Hepatocyte (in vitro differentiated cells): ENCODE data around the gene DGKD. TPM values are rescaled to one million over a fixed set of nuclear protein-coding genes. Genes with fewer than 3 reads are reported as not detected.

Source experiments
- DNase-seq: peaks from one replicate; pipeline ENCODE4 v3.0.0-alpha.2; 2016; ENCODE audit warnings: low spot score
- H2AFZ ChIP-seq: fragments of 200-600 bp; sonication (generic); 2 replicates; pipeline ENCODE4 v1.6.0; 2016; ENCODE audit warnings: antibody characterized with exemption, mild to moderate bottlenecking
- H3K27ac ChIP-seq: fragments of 200-600 bp; sonication (generic); 2 replicates; pipeline ENCODE4 v1.5.1; 2016; ENCODE audit warnings: mild to moderate bottlenecking
- H3K27me3 ChIP-seq: fragments of 200-600 bp; sonication (generic); 2 replicates; pipeline ENCODE4 v1.6.1; 2016
- H3K36me3 ChIP-seq: fragments of 200-600 bp; sonication (generic); replicated peaks from 2 replicates; pipeline ENCODE4 v1.5.1; 2016; ENCODE audit warnings: low read depth; ENCODE audit not compliant: insufficient read depth
- H3K4me1 ChIP-seq: fragments of 200-600 bp; sonication (generic); 2 replicates; pipeline ENCODE4 v1.5.1; 2016; ENCODE audit warnings: mild to moderate bottlenecking, moderate library complexity; ENCODE audit not compliant: insufficient read depth
- H3K4me2 ChIP-seq: fragments of 200-600 bp; sonication (generic); 2 replicates; pipeline ENCODE4 v1.6.0; 2016
- H3K4me3 ChIP-seq: fragments of 200-600 bp; sonication (generic); 2 replicates; pipeline ENCODE4 v1.5.1; 2016; ENCODE audit warnings: mild to moderate bottlenecking
- H3K79me2 ChIP-seq: fragments of 200-600 bp; sonication (generic); 2 replicates; pipeline ENCODE4 v1.6.0; 2017; ENCODE audit warnings: mild to moderate bottlenecking
- H3K9me2 ChIP-seq: fragments of 200-600 bp; sonication (generic); replicated peaks from 2 replicates; pipeline ENCODE4 v1.6.0; 2017; ENCODE audit warnings: mild to moderate bottlenecking; ENCODE audit not compliant: insufficient read depth
- H3K9me3 ChIP-seq: fragments of 200-600 bp; sonication (generic); 2 replicates; pipeline ENCODE4 v1.5.1; 2016; ENCODE audit warnings: low read depth, mild to moderate bottlenecking
- H4K20me1 ChIP-seq: fragments of 200-600 bp; sonication (generic); 2 replicates; pipeline ENCODE4 v1.6.0; 2016; ENCODE audit warnings: mild to moderate bottlenecking; ENCODE audit not compliant: insufficient read depth, poor library complexity, severe bottlenecking
- CTCF ChIP-seq: fragments of 200-600 bp; sonication (generic); IDR thresholded peaks from 2 replicates; pipeline ENCODE4 v1.5.1; 2016; ENCODE audit warnings: antibody characterized with exemption, mild to moderate bottlenecking; ENCODE audit not compliant: poor library complexity
- EZH2 ChIP-seq: fragments of 200-600 bp; sonication (generic); IDR thresholded peaks from 2 replicates; pipeline ENCODE4 v1.6.1; 2016; ENCODE audit warnings: antibody characterized with exemption, mild to moderate bottlenecking, borderline replicate concordance
- EZH2phosphoT487 ChIP-seq: fragments of 200-600 bp; sonication (generic); IDR thresholded peaks from one replicate; pipeline ENCODE4 v1.6.1; 2018; ENCODE audit warnings: antibody characterized with exemption, mild to moderate bottlenecking, low read depth, moderate library complexity; ENCODE audit not compliant: unreplicated experiment, severe bottlenecking
- WGBS: methylation state at CpG from one replicate; pipeline ENCODE4 v1.1.6; 2016; ENCODE audit warnings: low lambda C conversion rate; ENCODE audit errors: missing lambda C conversion rate; 5-methylcytosine and 5-hydroxymethylcytosine counted together
- polyA plus RNA-seq: library from polyadenylated mRNA; unstranded; fragments of >200 nt; fragmentation: Nextera tagmentation; extraction: Ambion mirVana; gene quantifications from 2 replicates; pipeline ENCODE4 v1.2.1, GENCODE V29; 2016
- total RNA-seq: library from RNA; depleted of rRNA; stranded (reverse); fragments of >200 nt; gene quantifications from 2 replicates; pipeline ENCODE4 v1.2.3, GENCODE V29; 2014

Gene DGKD
- total and polyA plus RNA-seq, 2 experiments from 2014 or later: 14.2 to 14.3 TPM

- no peak overlapping the region for H3K4me3 ChIP-seq
- TF ChIP-seq CTCF: no peak
- no peak for TF ChIP-seq EZH2
- no peak for TF ChIP-seq EZH2phosphoT487
- no peak overlapping the region for H3K4me2 ChIP-seq
- H3K9me2 ChIP-seq: no peaks in the 10 kb centered on the region
- H3K36me3 ChIP-seq: no peaks in the 10 kb centered on the region
- no peak overlapping the region for H2AFZ ChIP-seq
- no peaks in the 10 kb centered on the region for H3K79me2 ChIP-seq
- no peaks in the 10 kb centered on the region for H4K20me1 ChIP-seq
- H3K4me1 ChIP-seq: no peaks in the 10 kb centered on the region
- DNase-seq: no peak
- no peaks in the 10 kb centered on the region for H3K9me3 ChIP-seq
- H3K27ac ChIP-seq: no peak overlapping the region
- H3K27me3 ChIP-seq: no peaks in the 10 kb centered on the region
- WGBS: 94% methylated on average over 8 of the region's 8 CpGs
Measured at GRCh38 chr2:233468741-233469110, 114.4 kb downstream of the DGKD start.

DNA sequence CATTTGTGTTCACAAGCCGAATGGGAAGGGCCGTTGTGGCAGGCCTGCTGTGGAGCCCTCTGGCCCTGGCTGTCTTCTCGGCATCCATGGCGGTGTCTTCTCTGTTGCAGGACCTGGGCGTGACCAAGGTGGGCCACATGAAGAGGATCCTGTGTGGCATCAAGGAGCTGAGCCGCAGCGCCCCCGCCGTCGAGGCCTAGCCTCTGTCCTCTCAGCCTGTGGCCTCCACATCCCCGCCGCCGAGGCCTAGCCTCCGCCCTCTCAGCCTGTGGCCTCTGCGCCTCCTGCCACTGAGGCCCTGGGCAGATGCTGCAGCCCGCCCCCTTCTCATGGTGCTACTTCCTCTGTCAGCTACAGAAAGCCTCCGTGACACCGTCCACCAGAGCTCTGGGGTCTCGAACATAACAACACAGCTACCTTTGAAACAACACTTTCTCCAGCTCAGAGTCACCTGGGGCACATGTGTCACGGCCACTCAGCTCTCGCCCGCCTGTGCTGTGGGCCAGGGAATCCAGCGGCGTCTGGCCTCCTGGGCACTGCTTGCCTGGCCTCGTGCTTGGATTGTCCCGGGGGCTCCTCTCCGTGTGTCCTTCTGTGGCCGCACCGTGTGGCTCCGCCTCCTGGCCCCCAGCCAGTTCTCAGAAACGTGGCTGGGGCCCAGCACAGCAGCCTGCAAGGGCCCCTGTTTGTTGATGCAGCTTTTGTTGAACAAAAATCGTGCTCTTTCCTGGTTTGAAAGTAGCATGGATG, 115.1 kb downstream of the DGKD start:
- Histone ChIP-seq H3K9me2 (no peaks in the 10 kb centered on the region), H3K4me2 (peak overlapping the region; percentile 4), H3K79me2 (no peaks in the 10 kb centered on the region), H3K4me3 (no peak overlapping the region), H2AFZ (no peak overlapping the region), H3K9me3 (no peaks in the 10 kb centered on the region), H4K20me1 (no peaks in the 10 kb centered on the region), H3K27me3 (no peaks in the 10 kb centered on the region), H3K4me1 (no peaks in the 10 kb centered on the region), H3K27ac (no peak overlapping the region), H3K36me3 (no peaks in the 10 kb centered on the region)
- TF ChIP-seq EZH2: no peak
- no peak for TF ChIP-seq CTCF
- no peak for TF ChIP-seq EZH2phosphoT487
- 89% methylated on average over 32 of the region's 32 CpGs for WGBS
- no peak for DNase-seq

DNA sequence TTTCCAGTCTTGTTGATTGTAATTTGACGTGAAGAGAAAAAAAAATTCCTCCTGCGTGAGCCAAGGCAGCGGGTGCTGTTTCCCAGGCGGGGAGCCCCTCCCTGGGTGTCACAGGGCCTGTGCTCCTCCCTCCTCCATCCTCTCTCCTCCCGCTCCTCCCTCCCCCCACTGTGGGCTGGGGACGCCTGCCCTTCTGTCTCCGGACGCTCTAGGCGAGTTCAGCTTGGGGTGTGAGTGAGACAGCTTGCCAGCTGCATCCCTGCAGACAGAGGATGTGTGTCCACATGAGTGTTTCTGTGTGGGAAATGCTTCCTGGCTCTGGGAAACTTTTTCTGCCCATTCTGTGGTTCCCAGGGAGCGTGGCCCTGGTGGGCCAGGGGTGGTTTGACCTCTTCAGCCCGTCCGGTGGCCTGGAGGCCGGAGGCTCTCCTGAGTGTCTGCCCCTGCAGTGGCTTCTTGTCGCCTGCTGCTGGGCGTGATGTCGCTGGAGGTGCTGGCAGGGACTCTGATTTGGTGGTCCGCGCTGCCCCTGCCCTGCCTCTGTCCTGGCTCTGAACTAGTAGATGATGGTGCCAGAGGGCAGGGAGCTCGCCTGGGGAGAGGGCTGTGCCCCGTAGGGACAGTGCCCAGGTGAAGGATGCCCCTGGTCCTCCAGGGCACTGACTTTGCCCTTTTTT, 115.9 kb downstream of the DGKD start:
- WGBS: 80% methylated on average over 20 of the region's 20 CpGs
- TF ChIP-seq EZH2phosphoT487: no peak
- no peak for TF ChIP-seq CTCF
- DNase-seq: no peak
- Histone ChIP-seq H4K20me1 (no peaks in the 10 kb centered on the region), H3K27ac (no peak overlapping the region), H2AFZ (no peak overlapping the region), H3K9me3 (no peaks in the 10 kb centered on the region), H3K27me3 (no peaks in the 10 kb centered on the region), H3K4me3 (no peak overlapping the region), H3K4me2 (peak overlapping the region; percentile 4), H3K36me3 (no peaks in the 10 kb centered on the region), H3K9me2 (no peaks in the 10 kb centered on the region), H3K79me2 (no peaks in the 10 kb centered on the region), H3K4me1 (no peaks in the 10 kb centered on the region)
